GM12878 (cell line): ENCODE measurements around the gene DTL. TPM values are rescaled to one million over a fixed set of nuclear protein-coding genes. Genes with fewer than 3 reads are reported as not detected.

ENCODE experiments used
- CHD1 ChIP-seq: IDR thresholded peaks from 2 replicates; pipeline ENCODE4 v1.6.1; 2012; ENCODE audit warnings: low read depth, low read length, improper control_type of control experiment
- ETV6 ChIP-seq, 2 experiments: fragments of 450-650 bp in 1 of 2; IDR thresholded peaks in 1 of 2; conservative IDR thresholded peaks in 1 of 2; 2 replicates each; pipeline ENCODE4 v1.6.1; 2014; ENCODE audit warnings: antibody characterized with exemption in 1 of 2, borderline replicate concordance in 1 of 2, low read depth in 1 of 2, mild to moderate bottlenecking in 1 of 2, moderate library complexity in 1 of 2
- EZH2 ChIP-seq: IDR thresholded peaks from 2 replicates; pipeline ENCODE4 v1.6.1; 2012; ENCODE audit warnings: low read depth, mild to moderate bottlenecking, control low read depth, inconsistent platforms, low read length, borderline replicate concordance; ENCODE audit not compliant: control insufficient read depth
- NKRF ChIP-seq: fragments of 450-650 bp; conservative IDR thresholded peaks from 2 replicates; pipeline ENCODE4 v1.6.1; 2017; ENCODE audit warnings: mild to moderate bottlenecking, moderate library complexity
- PAX5 ChIP-seq: IDR thresholded peaks from 2 replicates; pipeline ENCODE4 v1.6.1; 2011; ENCODE audit warnings: low read depth, low read length, borderline replicate concordance
- SIN3A ChIP-seq: IDR thresholded peaks from 2 replicates; pipeline ENCODE4 v1.6.1; 2012; ENCODE audit warnings: low read depth, low read length, improper control_type of control experiment
- SMARCA5 ChIP-seq: fragments of 450-650 bp; IDR thresholded peaks from 2 replicates; pipeline ENCODE4 v1.6.1; 2017; ENCODE audit warnings: mild to moderate bottlenecking
- TARDBP ChIP-seq: IDR thresholded peaks from 2 replicates; pipeline ENCODE4 v1.6.1; 2016; ENCODE audit warnings: borderline replicate concordance
- polyA plus RNA-seq, 11 experiments: library from polyadenylated mRNA; depleted of rRNA in 4 of 11; unstranded in 6 of 11; stranded (reverse) in 5 of 11; fragments of >200 nt; fragmentation: Nextera tagmentation in 4 of 11; fragmentation: Illumina TruSeq in 1 of 11; extraction: Ambion mirVana in 4 of 11; extraction: Trizol in 1 of 11; gene quantifications; 1 replicate in 1 of 11; 2 replicates in 10 of 11; pipeline versions ENCODE4 v1.2.1 to v1.2.3, GENCODE V29; 2011 to 2016; ENCODE audit warnings: inconsistent platforms in 2 of 11, missing spikeins in 2 of 11, low read depth in 1 of 11
- total RNA-seq, 4 experiments: library from RNA; depleted of rRNA in 3 of 4; stranded (reverse); fragments of >200 nt in 3 of 4; fragmentation: Illumina TruSeq in 1 of 4; extraction: Trizol in 1 of 4; gene quantifications; 2 replicates each; pipeline versions ENCODE4 v1.2.1 to v1.2.3, GENCODE V29; 2013 to 2021
- TF ChIP-seq, protein P1 (sequence below): fragments of 450-650 bp; IDR thresholded peaks from 2 replicates; pipeline ENCODE4 v1.6.1; 2018; ENCODE audit warnings: borderline replicate concordance, mild to moderate bottlenecking; ENCODE audit not compliant: partially characterized antibody

Gene DTL
- total and polyA plus RNA-seq, 10 of the 15 experiments (the other 5 are each of a cell fraction or from before 2014, with no cell fraction given), result 24.1 to 73.4 (median 52.2) TPM

DNA sequence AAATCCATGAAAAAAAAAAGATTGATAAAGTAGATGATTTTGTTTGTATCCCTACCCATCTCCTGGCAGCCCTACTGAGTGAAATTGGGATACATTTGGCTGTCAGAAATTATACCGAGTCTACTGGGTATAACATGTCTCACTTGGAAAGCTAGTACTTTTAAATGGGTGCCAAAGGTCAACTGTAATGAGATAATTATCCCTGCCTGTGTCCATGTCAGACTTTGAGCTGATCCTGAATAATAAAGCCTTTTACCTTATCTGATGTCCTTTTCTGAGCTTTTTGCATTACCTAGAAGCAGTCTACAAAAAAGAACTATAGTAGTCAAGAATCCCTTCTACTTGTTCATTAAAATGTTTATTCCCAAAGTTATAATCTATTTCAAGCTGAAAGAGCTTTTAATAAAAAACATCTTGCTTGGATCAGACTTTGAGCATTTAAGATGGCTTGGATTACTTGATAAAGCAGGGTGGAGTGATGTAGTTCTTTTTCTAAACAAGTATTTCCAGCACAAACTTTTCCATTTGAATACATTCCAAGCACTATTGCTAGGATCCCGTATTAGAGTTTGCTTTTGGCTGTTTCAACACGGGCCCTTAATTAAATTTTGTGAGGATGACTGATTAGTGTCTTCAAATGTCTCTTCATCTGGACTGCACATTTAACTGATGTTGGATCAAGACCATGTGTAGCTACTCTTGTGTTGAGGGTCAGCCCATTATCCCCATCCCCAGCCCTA, 69.2 kb downstream of the DTL start (continued):
- no peak for TF ChIP-seq NKRF
- TF ChIP-seq PAX5, result no peak
- no peak for TF ChIP-seq SMARCA5
- TF ChIP-seq SIN3A, result no peak
- TF ChIP-seq, protein P1, sequence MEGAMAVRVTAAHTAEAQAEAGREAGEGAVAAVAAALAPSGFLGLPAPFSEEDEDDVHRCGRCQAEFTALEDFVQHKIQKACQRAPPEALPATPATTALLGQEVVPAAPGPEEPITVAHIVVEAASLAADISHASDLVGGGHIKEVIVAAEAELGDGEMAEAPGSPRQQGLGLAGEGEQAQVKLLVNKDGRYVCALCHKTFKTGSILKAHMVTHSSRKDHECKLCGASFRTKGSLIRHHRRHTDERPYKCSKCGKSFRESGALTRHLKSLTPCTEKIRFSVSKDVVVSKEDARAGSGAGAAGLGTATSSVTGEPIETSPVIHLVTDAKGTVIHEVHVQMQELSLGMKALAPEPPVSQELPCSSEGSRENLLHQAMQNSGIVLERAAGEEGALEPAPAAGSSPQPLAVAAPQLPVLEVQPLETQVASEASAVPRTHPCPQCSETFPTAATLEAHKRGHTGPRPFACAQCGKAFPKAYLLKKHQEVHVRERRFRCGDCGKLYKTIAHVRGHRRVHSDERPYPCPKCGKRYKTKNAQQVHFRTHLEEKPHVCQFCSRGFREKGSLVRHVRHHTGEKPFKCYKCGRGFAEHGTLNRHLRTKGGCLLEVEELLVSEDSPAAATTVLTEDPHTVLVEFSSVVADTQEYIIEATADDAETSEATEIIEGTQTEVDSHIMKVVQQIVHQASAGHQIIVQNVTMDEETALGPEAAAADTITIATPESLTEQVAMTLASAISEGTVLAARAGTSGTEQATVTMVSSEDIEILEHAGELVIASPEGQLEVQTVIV, result no peak
- TF ChIP-seq TARDBP, result no peak
- no peak for TF ChIP-seq ETV6 (conservative IDR thresholded peaks at IDR 0.05 in 1 of 2, IDR thresholded peaks at IDR 0.05 in 1 of 2; ENCODE audit: borderline replicate concordance in 1 of 2, low read depth in 1 of 2)
- no peak for TF ChIP-seq CHD1
- no peak for TF ChIP-seq EZH2
